Activated naive CD4-positive, alpha-beta T cell treated with anti-CD3 and anti-CD28 coated beads, Interleukin-2, amount 10 ng/mL, durations not matched to agents 7 days and 5 days (primary cell): ENCODE data around the gene STAU1.
"Not testable (repeated sequence)": the region's sequence is repeated elsewhere in the genome, so short reads cannot be mapped to it uniquely, and the experiment has no call there.

ENCODE experiments used
- CTCF ChIA-PET: fragments of 350-600 bp; sonication (Branson Sonifier 250); formaldehyde crosslinking; loops from one replicate; lab custom pipeline; 2021; ENCODE audit warnings: antibody characterized with exemption; lab: Charles Lee
- DNase-seq: peaks from one replicate; pipeline ENCODE4 v3.0.0-alpha.2; 2020
- H3K27ac Mint-ChIP-seq: one replicate; pipeline ENCODE4 v1.8.0; 2021; ENCODE audit warnings: mild to moderate bottlenecking, moderate library complexity, mixed read lengths
- H3K27me3 Mint-ChIP-seq: one replicate; pipeline ENCODE4 v1.8.0; 2021; ENCODE audit warnings: mild to moderate bottlenecking, mixed read lengths
- H3K36me3 Mint-ChIP-seq: one replicate; pipeline ENCODE4 v1.8.0; 2021; ENCODE audit warnings: mixed read lengths
- H3K4me1 Mint-ChIP-seq: one replicate; pipeline ENCODE4 v1.8.0; 2021; ENCODE audit warnings: mixed read lengths
- H3K4me3 Mint-ChIP-seq: one replicate; pipeline ENCODE4 v1.8.0; 2021; ENCODE audit warnings: mild to moderate bottlenecking, moderate library complexity, mixed read lengths
- H3K9me3 Mint-ChIP-seq: one replicate; pipeline ENCODE4 v1.8.0; 2021; ENCODE audit warnings: mixed read lengths

The STAU1 gene

DNA sequence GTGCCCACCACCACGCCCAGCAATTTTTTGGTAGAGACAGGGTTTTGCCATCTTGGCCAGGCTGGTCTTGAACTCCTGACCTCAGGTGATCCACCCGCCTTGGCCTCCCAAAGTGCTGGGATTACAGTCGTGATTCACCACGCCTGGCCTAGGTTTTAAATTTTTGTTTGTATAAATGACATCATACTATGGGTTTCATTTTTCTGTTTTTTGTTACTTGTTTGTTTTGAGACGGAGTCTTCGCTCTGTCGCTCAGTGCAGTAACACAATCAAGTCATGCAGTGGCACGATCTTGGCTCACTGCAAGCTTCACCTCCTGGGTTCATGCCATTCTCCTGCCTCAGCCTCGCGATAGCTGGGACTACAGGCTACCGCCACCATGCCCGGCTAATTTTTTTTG lies 105.8 kb downstream of the STAU1 start:
- H3K27me3 Mint-ChIP-seq, H3K4me3 Mint-ChIP-seq, DNase-seq, CTCF ChIA-PET, H3K27ac Mint-ChIP-seq, H3K9me3 Mint-ChIP-seq, H3K4me1 Mint-ChIP-seq: not testable (repeated sequence)
- peaks cover 47% of the 10 kb centered on the region for H3K36me3 Mint-ChIP-seq

DNA sequence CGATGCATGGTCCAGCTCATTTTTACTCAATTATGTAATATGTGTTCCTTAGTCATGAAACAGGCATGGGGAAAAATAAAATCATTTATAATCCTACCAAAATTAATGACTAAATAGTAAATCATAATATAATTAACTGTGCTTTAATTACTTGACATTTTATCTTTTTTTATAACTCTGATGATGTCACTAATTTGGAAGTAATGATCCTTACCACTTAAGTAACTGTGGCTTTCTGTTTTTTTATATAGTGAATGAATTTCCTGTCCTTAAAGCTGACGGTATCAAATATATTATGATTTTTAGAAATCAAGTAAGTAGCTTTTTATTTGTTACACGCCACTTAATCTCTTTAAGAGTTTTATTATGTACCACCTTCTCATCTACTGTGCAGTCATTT lies 109.8 kb downstream of the STAU1 start:
- CTCF ChIA-PET = interaction anchor here (0.6 kb wide), 1 partner anchor 141 kb away, joined by 3 read pairs; no protein-coding TSS in a partner anchor
- H3K27ac Mint-ChIP-seq = no peak overlapping the region
- peaks cover 44% of the 10 kb centered on the region for H3K36me3 Mint-ChIP-seq

DNA sequence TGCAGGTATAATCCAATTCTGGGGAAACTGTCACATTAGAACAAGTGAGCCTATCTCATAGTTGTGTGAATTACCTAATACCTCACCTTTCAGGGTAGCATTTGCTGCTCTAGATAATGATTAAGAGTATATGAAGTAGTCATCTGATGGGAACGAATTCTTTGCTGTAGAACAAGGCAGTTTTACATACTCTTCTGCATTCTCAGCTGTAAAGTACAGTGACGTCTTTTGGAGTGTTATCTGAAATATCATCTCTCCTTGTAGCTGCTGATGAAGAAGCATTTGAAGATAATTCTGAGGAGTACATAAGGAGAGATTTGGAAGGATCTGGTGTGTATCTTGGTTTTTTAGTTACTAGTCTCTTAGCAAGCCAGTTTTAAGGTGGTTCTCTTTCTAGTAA lies 113.6 kb downstream of the STAU1 start:
- DNase-seq = no peak
- peaks cover 45% of the 10 kb centered on the region for H3K36me3 Mint-ChIP-seq
- H3K4me1 Mint-ChIP-seq = no peaks in the 10 kb centered on the region

More for the DNA sequence above, 109.8 kb downstream of the STAU1 start:
- Mint-ChIP-seq H3K9me3 (no peaks in the 10 kb centered on the region), H3K4me3 (no peak overlapping the region), H3K27me3 (no peaks in the 10 kb centered on the region), H3K4me1 (no peaks in the 10 kb centered on the region)
- no peak for DNase-seq

More for the DNA sequence above, 113.6 kb downstream of the STAU1 start:
- CTCF ChIA-PET = no interaction called here
- H3K4me3 Mint-ChIP-seq = no peak overlapping the region
- no peaks in the 10 kb centered on the region for H3K27me3 Mint-ChIP-seq
- H3K27ac Mint-ChIP-seq = no peak overlapping the region
- H3K9me3 Mint-ChIP-seq = no peaks in the 10 kb centered on the region
